ENCODE measurements around the gene PYGB.

- TF ChIP-seq CTCF (IDR thresholded peaks at IDR 0.05) (no peak), ZFX (IDR thresholded peaks at IDR 0.05; ENCODE audit: borderline replicate concordance) (no peak)
Measured at GRCh38 chr20:25259788-25260254, 11.9 kb downstream of the PYGB start.

Data from 22Rv1 (cell line).